Measurements from ENCODE around the gene STXBP1. TPM values are rescaled to one million over a fixed set of nuclear protein-coding genes. Genes with fewer than 3 reads are reported as not detected.

The STXBP1 gene
- total RNA-seq (2021) (10.9 and 12.6 TPM in 2 replicates), Bru-seq, nascent RNA (percentile 32 among the genes with signal in this experiment), BruChase-seq, experiment 1, labeled RNA remaining after a 2-hour chase (percentile 38 among the genes with signal in this experiment), BruChase-seq, experiment 2, labeled RNA remaining after a 6-hour chase (percentile 43 among the genes with signal in this experiment)
- long read RNA-seq, transcript STXBP1-201 (19 exons, 3,765 nt) = major isoform, 10 of 21 reads
- long read RNA-seq, partial matches to known transcripts = 7 of 21 reads
- long read RNA-seq, other reads (novel, unspliced or antisense) = 1 of 21 reads

DNA sequence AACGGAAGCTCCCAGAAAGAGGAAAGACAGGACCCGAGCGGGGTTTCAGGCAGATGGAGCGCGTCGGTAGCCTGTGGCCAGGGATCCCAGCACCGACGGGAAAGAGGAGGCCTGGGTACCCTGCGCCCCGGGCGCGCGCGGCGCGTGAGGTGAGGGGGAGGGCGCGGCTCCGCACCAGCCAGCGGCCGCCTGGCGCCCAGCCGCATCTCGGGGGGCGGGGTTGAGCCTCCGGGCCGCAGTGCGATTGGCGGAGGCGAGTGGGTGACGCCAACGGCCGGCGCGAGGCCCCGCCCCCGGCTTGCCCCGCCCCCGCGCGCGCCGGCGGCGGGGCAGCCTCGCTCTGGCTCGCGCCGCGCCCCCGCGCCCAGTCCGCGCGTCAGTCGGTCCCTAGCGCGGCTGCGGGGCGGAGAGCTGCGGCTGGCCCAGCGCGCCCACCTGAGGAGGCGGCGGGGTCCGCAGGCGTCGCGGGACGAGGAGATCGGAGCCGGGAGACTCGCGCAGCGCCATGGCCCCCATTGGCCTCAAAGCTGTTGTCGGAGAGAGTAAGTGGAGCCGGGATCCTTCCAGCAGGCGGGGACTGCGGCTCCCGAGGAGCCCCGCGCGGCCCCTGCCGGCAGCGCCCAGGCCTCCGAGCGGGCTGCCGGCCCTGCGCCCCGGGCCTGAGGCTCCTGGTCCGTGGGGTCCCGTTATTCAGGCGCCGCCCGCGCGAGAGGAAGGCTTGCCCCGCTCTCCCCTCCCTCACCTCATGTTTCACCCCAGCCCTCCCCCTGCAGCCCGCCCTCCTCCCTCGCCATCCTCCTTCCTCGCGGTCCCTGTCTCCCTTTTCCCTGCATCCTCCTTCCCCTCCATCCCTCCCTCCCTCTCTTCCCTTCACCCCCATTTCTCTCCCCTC, at the start of gene STXBP1:
STXBP1 (plus strand) TSS at position 379 of the 892 bp plus-strand sequence; CDS start at position 506, 127 bp downstream.
- Histone ChIP-seq H3K27ac (ENCODE audit: low read depth, low read length, poor library complexity, severe bottlenecking) (no peak within 1 kb of the TSS), H3K36me3 (ENCODE audit: insufficient read depth, low read length, poor library complexity, severe bottlenecking) (no peaks in the 10 kb centered on the region), H3K27me3 (replicated peaks; ENCODE audit: insufficient read depth, low read depth, low read length, poor library complexity) (peaks cover 36% of the 10 kb centered on the region), H3K9me3 (ENCODE audit: low read depth, low read length, poor library complexity, severe bottlenecking) (no peaks in the 10 kb centered on the region), H3K4me1 (ENCODE audit: insufficient read depth, low read length, poor library complexity, severe bottlenecking) (peaks cover 6% of the 10 kb centered on the region), H3K4me3 (ENCODE audit: low read depth, low read length, poor library complexity, severe bottlenecking) (peak within 1 kb of the TSS; percentile 69)
- CTCF ChIA-PET = no interaction called here
- TF ChIP-seq, protein P1, sequence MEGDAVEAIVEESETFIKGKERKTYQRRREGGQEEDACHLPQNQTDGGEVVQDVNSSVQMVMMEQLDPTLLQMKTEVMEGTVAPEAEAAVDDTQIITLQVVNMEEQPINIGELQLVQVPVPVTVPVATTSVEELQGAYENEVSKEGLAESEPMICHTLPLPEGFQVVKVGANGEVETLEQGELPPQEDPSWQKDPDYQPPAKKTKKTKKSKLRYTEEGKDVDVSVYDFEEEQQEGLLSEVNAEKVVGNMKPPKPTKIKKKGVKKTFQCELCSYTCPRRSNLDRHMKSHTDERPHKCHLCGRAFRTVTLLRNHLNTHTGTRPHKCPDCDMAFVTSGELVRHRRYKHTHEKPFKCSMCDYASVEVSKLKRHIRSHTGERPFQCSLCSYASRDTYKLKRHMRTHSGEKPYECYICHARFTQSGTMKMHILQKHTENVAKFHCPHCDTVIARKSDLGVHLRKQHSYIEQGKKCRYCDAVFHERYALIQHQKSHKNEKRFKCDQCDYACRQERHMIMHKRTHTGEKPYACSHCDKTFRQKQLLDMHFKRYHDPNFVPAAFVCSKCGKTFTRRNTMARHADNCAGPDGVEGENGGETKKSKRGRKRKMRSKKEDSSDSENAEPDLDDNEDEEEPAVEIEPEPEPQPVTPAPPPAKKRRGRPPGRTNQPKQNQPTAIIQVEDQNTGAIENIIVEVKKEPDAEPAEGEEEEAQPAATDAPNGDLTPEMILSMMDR (conservative IDR thresholded peaks at IDR 0.05; ENCODE audit: low read depth, low read length) = no peak
- TF ChIP-seq EZH2 (IDR thresholded peaks at IDR 0.05; ENCODE audit: borderline replicate concordance, low read depth, low read length, poor library complexity, severe bottlenecking) = no peak
- peak; percentile 88 for DNase-seq (ENCODE audit: low spot score)
- POLR2A ChIA-PET (ENCODE audit: low non-redundant PET) = no interaction called here
- intact Hi-C loops (cut with micrococcal nuclease; ENCODE audit: unreplicated experiment) = no loop called here
- BruUV-seq (replicated peaks) = no TSS peak

DNA sequence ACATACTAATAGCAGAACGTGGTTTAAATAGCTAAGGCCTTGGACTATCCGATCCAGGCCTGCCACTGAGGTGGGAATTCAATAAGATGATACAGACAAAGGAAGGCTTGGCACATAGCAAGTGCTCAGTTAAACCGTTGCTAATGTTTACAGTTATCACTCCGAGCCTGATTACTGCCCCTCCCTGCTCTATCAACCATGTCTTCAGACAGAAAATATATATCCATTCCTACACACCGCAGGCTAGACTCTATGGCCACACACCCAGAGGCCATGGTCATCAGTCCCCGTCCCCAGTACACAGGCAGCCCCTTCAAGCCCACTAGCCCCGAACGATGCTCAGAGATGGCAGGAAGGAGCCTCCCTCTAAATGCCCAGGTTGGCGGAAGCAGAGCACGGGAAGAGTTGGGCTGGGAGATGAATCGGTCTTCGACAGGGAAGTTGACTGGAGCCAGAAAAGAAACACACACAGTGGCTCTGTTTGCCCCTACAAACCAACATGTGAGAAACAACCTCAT, 49.7 kb upstream of the STXBP1 start:
- no peak overlapping the region for H3K4me3 ChIP-seq (ENCODE audit: low read depth, low read length, poor library complexity, severe bottlenecking)
- BruUV-seq (replicated peaks) = no TSS peak

DNA sequence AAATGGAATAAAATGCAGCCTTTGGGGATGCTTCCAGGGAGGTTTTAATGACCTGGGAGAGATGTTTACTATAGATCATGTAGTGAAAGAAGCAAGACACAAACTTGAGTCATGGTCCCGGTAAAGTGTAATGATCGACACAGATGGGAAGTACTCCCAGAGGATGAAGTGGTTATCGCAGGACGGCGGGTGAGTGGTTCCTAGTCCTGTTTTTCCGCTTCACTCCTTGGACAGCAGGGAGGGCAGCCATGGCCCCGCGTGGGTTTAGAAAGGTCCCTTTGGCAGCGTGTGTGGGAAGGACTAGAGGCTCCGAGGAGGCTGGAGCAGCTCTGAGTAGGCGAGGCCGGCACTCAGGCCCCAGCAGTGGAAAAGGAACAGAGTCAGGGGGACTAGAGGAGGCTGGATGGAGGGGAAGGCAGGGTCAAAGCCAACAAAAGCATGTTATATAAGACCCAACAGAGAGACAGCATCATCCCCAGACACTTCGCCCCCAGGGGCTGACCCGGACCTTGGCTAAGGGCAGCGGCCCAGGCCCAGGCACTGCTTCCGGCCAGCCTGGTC, 49.2 kb upstream of the STXBP1 start:
- Histone ChIP-seq H3K27me3 (replicated peaks; ENCODE audit: insufficient read depth, low read depth, low read length, poor library complexity) (no peaks in the 10 kb centered on the region), H3K27ac (ENCODE audit: low read depth, low read length, poor library complexity, severe bottlenecking) (peak overlapping the region; percentile 27), H3K4me3 (ENCODE audit: low read depth, low read length, poor library complexity, severe bottlenecking) (no peak overlapping the region), H3K4me1 (ENCODE audit: insufficient read depth, low read length, poor library complexity, severe bottlenecking) (peaks cover 46% of the 10 kb centered on the region), H3K36me3 (ENCODE audit: insufficient read depth, low read length, poor library complexity, severe bottlenecking) (no peaks in the 10 kb centered on the region), H3K9me3 (ENCODE audit: low read depth, low read length, poor library complexity, severe bottlenecking) (no peaks in the 10 kb centered on the region)
- POLR2A ChIA-PET (ENCODE audit: low non-redundant PET) = no interaction called here
- BruUV-seq (replicated peaks) = no TSS peak
- CTCF ChIA-PET = interaction anchor here (0.6 kb wide), 1 partner anchor 64 kb away, joined by 3 read pairs; no protein-coding TSS in a partner anchor
- no peak for DNase-seq (ENCODE audit: low spot score)
- intact Hi-C loops (cut with micrococcal nuclease; ENCODE audit: unreplicated experiment) = no loop called here
- TF ChIP-seq, protein P1 (conservative IDR thresholded peaks at IDR 0.05; ENCODE audit: low read depth, low read length) = no peak
- no peak for TF ChIP-seq EZH2 (IDR thresholded peaks at IDR 0.05; ENCODE audit: borderline replicate concordance, low read depth, low read length, poor library complexity, severe bottlenecking)

More for the DNA sequence above, 49.7 kb upstream of the STXBP1 start:
- no peak for DNase-seq (ENCODE audit: low spot score)
- intact Hi-C loops (cut with micrococcal nuclease; ENCODE audit: unreplicated experiment) = no loop called here
- Histone ChIP-seq H3K27ac (ENCODE audit: low read depth, low read length, poor library complexity, severe bottlenecking) (peak overlapping the region; percentile 41), H3K9me3 (ENCODE audit: low read depth, low read length, poor library complexity, severe bottlenecking) (no peaks in the 10 kb centered on the region), H3K27me3 (replicated peaks; ENCODE audit: insufficient read depth, low read depth, low read length, poor library complexity) (no peaks in the 10 kb centered on the region), H3K4me1 (ENCODE audit: insufficient read depth, low read length, poor library complexity, severe bottlenecking) (peaks cover 47% of the 10 kb centered on the region), H3K36me3 (ENCODE audit: insufficient read depth, low read length, poor library complexity, severe bottlenecking) (no peaks in the 10 kb centered on the region)
- TF ChIP-seq EZH2 (IDR thresholded peaks at IDR 0.05; ENCODE audit: borderline replicate concordance, low read depth, low read length, poor library complexity, severe bottlenecking) = no peak
- TF ChIP-seq, protein P1 (conservative IDR thresholded peaks at IDR 0.05; ENCODE audit: low read depth, low read length) = no peak
- ChIA-PET CTCF (interaction anchor here (0.6 to 1.2 kb wide), 2 partner anchors 18 to 173 kb away, joined by 3 to 4 read pairs; partner anchors contain the start of gene TOR2A), POLR2A (ENCODE audit: low non-redundant PET) (no interaction called here)
